PC-3 (cell line): ENCODE results near the gene FAM171A1. TPM values are rescaled to one million over a fixed set of nuclear protein-coding genes. Genes with fewer than 3 reads are reported as not detected.

ENCODE experiments used
- ATAC-seq: fragments of 200-7000 bp; cut with Tn5 transposase; 2 replicates; pipeline ENCODE4 v1.9.1; 2020; ENCODE audit warnings: mild to moderate bottlenecking, moderate library complexity
- BruUV-seq: library from RNA; stranded (reverse); fragments of 400-500 nt; replicated peaks from 2 replicates; lab custom pipeline; 2021; lab: Mats Ljungman, UMichigan
- CTCF ChIA-PET: fragments of 300-600 bp; sonication (Branson Sonifier 250); formaldehyde crosslinking; loops from one replicate; lab custom pipeline; 2022; ENCODE audit warnings: antibody characterized with exemption; lab: Charles Lee
- POLR2A ChIA-PET: fragments of 300-600 bp; sonication (Branson Sonifier 250); formaldehyde crosslinking; loops from one replicate; lab custom pipeline; 2022; ENCODE audit warnings: antibody characterized with exemption; ENCODE audit not compliant: unreplicated experiment; lab: Charles Lee
- DNase-seq: peaks from one replicate; pipeline ENCODE4 v3.0.0-alpha.2; 2015
- H2AFZ ChIP-seq: fragments of 300-600 bp; sonication (generic); 2 replicates; pipeline ENCODE4 v1.6.0; 2016; ENCODE audit warnings: antibody characterized with exemption, low read length
- H3F3A ChIP-seq: fragments of 300-600 bp; sonication (generic); one replicate; pipeline ENCODE4 v1.6.0; 2017; ENCODE audit warnings: antibody characterized with exemption, low read length, control low read depth, mild to moderate bottlenecking; ENCODE audit not compliant: unreplicated experiment
- H3K27ac ChIP-seq: fragments of 300-600 bp; sonication (generic); 2 replicates; pipeline ENCODE4 v1.5.1; 2016; ENCODE audit warnings: mild to moderate bottlenecking, low read length
- H3K27me3 ChIP-seq: fragments of 300-600 bp; sonication (generic); 2 replicates; pipeline ENCODE4 v1.6.1; 2016; ENCODE audit warnings: low read length, mixed read lengths
- H3K36me3 ChIP-seq: fragments of 300-600 bp; sonication (generic); 2 replicates; pipeline ENCODE4 v1.6.1; 2016; ENCODE audit warnings: low read depth, mixed run types, low read length, mixed read lengths
- H3K4me1 ChIP-seq: fragments of 300-600 bp; sonication (generic); 2 replicates; pipeline ENCODE4 v1.5.1; 2016; ENCODE audit warnings: low read length; ENCODE audit not compliant: insufficient read depth
- H3K4me2 ChIP-seq: fragments of 300-600 bp; sonication (generic); 2 replicates; pipeline ENCODE4 v1.6.0; 2016; ENCODE audit warnings: low read length
- H3K4me3 ChIP-seq: fragments of 300-600 bp; sonication (generic); 2 replicates; pipeline ENCODE4 v1.5.1; 2016; ENCODE audit warnings: mild to moderate bottlenecking, low read length, mixed read lengths
- H3K79me2 ChIP-seq: fragments of 300-600 bp; sonication (generic); 2 replicates; pipeline ENCODE4 v1.6.1; 2017; ENCODE audit warnings: low read length, mixed read lengths
- H3K9ac ChIP-seq: fragments of 300-600 bp; sonication (generic); 2 replicates; pipeline ENCODE4 v1.6.0; 2016; ENCODE audit warnings: mild to moderate bottlenecking, low read length
- H3K9me2 ChIP-seq: fragments of 300-600 bp; sonication (generic); replicated peaks from 2 replicates; pipeline ENCODE4 v1.6.1; 2016; ENCODE audit warnings: mixed run types, low read length, mixed read lengths
- H3K9me3 ChIP-seq: fragments of 300-600 bp; sonication (generic); 2 replicates; pipeline ENCODE4 v1.6.1; 2016; ENCODE audit warnings: low read length, mixed read lengths
- H4K20me1 ChIP-seq: fragments of 300-600 bp; sonication (generic); 2 replicates; pipeline ENCODE4 v1.6.1; 2016; ENCODE audit warnings: low read length, mixed read lengths
- EZH2 ChIP-seq: fragments of 300-600 bp; sonication (generic); IDR thresholded peaks from one replicate; pipeline ENCODE4 v1.6.1; 2017; ENCODE audit warnings: antibody characterized with exemption, mild to moderate bottlenecking, low read length; ENCODE audit not compliant: unreplicated experiment
- EZH2phosphoT487 ChIP-seq: fragments of 300-600 bp; sonication (generic); IDR thresholded peaks from 2 replicates; pipeline ENCODE4 v1.6.1; 2018; ENCODE audit warnings: mild to moderate bottlenecking, antibody characterized with exemption, low read length, borderline replicate concordance
- intact Hi-C: fragments of 100-400 bp; cut with micrococcal nuclease; formaldehyde crosslinking; loops from 2 replicates; pipeline ENCODE4 v1.9.0; 2023
- total RNA-seq: library from RNA; depleted of rRNA; stranded (reverse); fragments of >200 nt; gene quantifications from 2 replicates; pipeline ENCODE4 v1.2.3, GENCODE V29; 2014
- TF ChIP-seq, protein P1 (sequence below): fragments of 300-600 bp; sonication (generic); conservative IDR thresholded peaks from 2 replicates; pipeline ENCODE4 v1.5.1; 2017; ENCODE audit warnings: antibody characterized with exemption, low read depth, mild to moderate bottlenecking, low read length

The FAM171A1 gene
- total RNA-seq, 1 experiment from 2014 or later = 10.4 TPM

- Histone ChIP-seq H2AFZ (no peak overlapping the region), H3K9me2 (no peaks in the 10 kb centered on the region), H3K9me3 (no peaks in the 10 kb centered on the region), H3K27ac (no peak overlapping the region), H3K4me2 (no peak overlapping the region), H3K36me3 (no peaks in the 10 kb centered on the region), H3K27me3 (no peaks in the 10 kb centered on the region), H4K20me1 (no peaks in the 10 kb centered on the region), H3K4me1 (peaks cover 5% of the 10 kb centered on the region), H3K9ac (no peak overlapping the region), H3K79me2 (peaks cover 27% of the 10 kb centered on the region), H3K4me3 (no peak overlapping the region), H3F3A (no peaks in the 10 kb centered on the region)
- ATAC-seq (no peak), DNase-seq (no peak)
- intact Hi-C loops = no loop called here
- CTCF ChIA-PET = no interaction called here
- POLR2A ChIA-PET = no interaction called here
- BruUV-seq = no TSS peak
- TF ChIP-seq EZH2 = no peak
- TF ChIP-seq, protein P1, sequence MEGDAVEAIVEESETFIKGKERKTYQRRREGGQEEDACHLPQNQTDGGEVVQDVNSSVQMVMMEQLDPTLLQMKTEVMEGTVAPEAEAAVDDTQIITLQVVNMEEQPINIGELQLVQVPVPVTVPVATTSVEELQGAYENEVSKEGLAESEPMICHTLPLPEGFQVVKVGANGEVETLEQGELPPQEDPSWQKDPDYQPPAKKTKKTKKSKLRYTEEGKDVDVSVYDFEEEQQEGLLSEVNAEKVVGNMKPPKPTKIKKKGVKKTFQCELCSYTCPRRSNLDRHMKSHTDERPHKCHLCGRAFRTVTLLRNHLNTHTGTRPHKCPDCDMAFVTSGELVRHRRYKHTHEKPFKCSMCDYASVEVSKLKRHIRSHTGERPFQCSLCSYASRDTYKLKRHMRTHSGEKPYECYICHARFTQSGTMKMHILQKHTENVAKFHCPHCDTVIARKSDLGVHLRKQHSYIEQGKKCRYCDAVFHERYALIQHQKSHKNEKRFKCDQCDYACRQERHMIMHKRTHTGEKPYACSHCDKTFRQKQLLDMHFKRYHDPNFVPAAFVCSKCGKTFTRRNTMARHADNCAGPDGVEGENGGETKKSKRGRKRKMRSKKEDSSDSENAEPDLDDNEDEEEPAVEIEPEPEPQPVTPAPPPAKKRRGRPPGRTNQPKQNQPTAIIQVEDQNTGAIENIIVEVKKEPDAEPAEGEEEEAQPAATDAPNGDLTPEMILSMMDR = no peak
- no peak for TF ChIP-seq EZH2phosphoT487
Observed at GRCh38 chr10:15367296-15368085, 3.6 kb downstream of the FAM171A1 start.

DNA sequence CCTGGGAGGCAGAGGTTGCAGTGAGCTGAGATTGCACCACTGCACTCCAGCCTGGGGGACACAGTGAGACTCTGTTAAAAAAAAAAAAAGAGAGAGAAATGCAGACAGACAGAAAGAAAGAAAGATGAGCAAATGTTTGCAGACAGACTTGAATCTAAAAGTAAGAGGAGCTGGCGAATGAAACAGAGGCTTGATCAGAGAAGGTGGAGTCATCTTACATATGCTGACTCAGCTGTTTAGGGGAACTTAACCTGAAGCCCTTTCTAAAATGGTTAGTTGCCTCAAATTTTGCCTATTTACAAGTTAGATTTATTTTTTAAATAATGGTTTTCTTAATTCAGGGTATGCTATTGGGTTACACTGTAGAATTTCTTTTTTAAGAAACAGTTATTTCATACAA is 5.4 kb downstream of the FAM171A1 start:
- POLR2A ChIA-PET = no interaction called here
- Histone ChIP-seq H3K36me3 (no peaks in the 10 kb centered on the region), H3K4me2 (no peak overlapping the region), H4K20me1 (no peaks in the 10 kb centered on the region), H3K9me3 (no peaks in the 10 kb centered on the region), H3F3A (no peaks in the 10 kb centered on the region), H3K9ac (no peak overlapping the region), H3K27ac (no peak overlapping the region), H3K27me3 (no peaks in the 10 kb centered on the region), H3K4me3 (no peak overlapping the region), H3K9me2 (no peaks in the 10 kb centered on the region), H2AFZ (no peak overlapping the region), H3K79me2 (peaks cover 27% of the 10 kb centered on the region), H3K4me1 (peaks cover 5% of the 10 kb centered on the region)
- CTCF ChIA-PET = no interaction called here
- intact Hi-C loops = no loop called here
- DNase-seq = no peak
- TF ChIP-seq EZH2phosphoT487 (no peak), EZH2 (no peak)
- TF ChIP-seq, protein P1 = no peak
- BruUV-seq = no TSS peak
- ATAC-seq = no peak

- no peaks in the 10 kb centered on the region for H4K20me1 ChIP-seq
- no peak overlapping the region for H3K4me3 ChIP-seq
- no TSS peak for BruUV-seq
- no peak overlapping the region for H3K27ac ChIP-seq
- peaks cover 15% of the 10 kb centered on the region for H3K79me2 ChIP-seq
- H3K9me2 ChIP-seq = no peaks in the 10 kb centered on the region
- H3K36me3 ChIP-seq = no peaks in the 10 kb centered on the region
- H3K9me3 ChIP-seq = no peaks in the 10 kb centered on the region
- H3K4me1 ChIP-seq = no peaks in the 10 kb centered on the region
- ChIA-PET POLR2A (no interaction called here), CTCF (no interaction called here)
- TF ChIP-seq, protein P1 = no peak
- TF ChIP-seq EZH2 = no peak
- no peak for TF ChIP-seq EZH2phosphoT487
- H3K27me3 ChIP-seq = no peaks in the 10 kb centered on the region
- no peaks in the 10 kb centered on the region for H3F3A ChIP-seq
- H3K4me2 ChIP-seq = no peak overlapping the region
- ATAC-seq = no peak
- no peak overlapping the region for H2AFZ ChIP-seq
- no peak overlapping the region for H3K9ac ChIP-seq
- DNase-seq = no peak
- intact Hi-C loops = no loop called here
Observed at GRCh38 chr10:15364001-15364400, 7.1 kb downstream of the FAM171A1 start.
